H1 (cell line): ENCODE results near the gene OS9. TPM values are rescaled to one million over a fixed set of nuclear protein-coding genes. Genes with fewer than 3 reads are reported as not detected.

Source experiments
- CBX8 ChIP-seq: fragments of 300-800, 300-1000 bp; sonication (generic); IDR thresholded peaks from 2 replicates; pipeline ENCODE4 v1.7.1; 2016; ENCODE audit warnings: low read depth, low read length, borderline replicate concordance
- CHD2 ChIP-seq: IDR thresholded peaks from 2 replicates; pipeline ENCODE4 v1.6.1; 2012; ENCODE audit warnings: low read length, improper control_type of control experiment
- CREB1 ChIP-seq: IDR thresholded peaks from 2 replicates; pipeline ENCODE4 v1.6.1; 2012; ENCODE audit warnings: inconsistent platforms
- MAX ChIP-seq: IDR thresholded peaks from 2 replicates; pipeline ENCODE4 v1.6.1; 2012; ENCODE audit warnings: inconsistent platforms
- RNF2 ChIP-seq: fragments of 200-900, 300-1000 bp; sonication (generic); IDR thresholded peaks from 2 replicates; pipeline ENCODE4 v1.7.1; 2016; ENCODE audit warnings: borderline replicate concordance, low read depth, mild to moderate bottlenecking, antibody characterized with exemption, low read length; ENCODE audit not compliant: poor library complexity, severe bottlenecking; ENCODE audit errors: missing control alignments
- SIX5 ChIP-seq: IDR thresholded peaks from 2 replicates; pipeline ENCODE4 v1.6.1; 2011; ENCODE audit warnings: mild to moderate bottlenecking, low read depth, low read length
- TEAD4 ChIP-seq: IDR thresholded peaks from 2 replicates; pipeline ENCODE4 v1.6.1; 2012; ENCODE audit warnings: low read depth, low read length, inconsistent platforms, mixed read lengths
- polyA plus RNA-seq, 7 experiments: library from polyadenylated mRNA; depleted of rRNA in 3 of 7; stranded (reverse) in 5 of 7; unstranded in 2 of 7; fragments of >200 nt in 5 of 7; fragments of 200-250 nt in 2 of 7; gene quantifications; 1 replicate in 5 of 7; 2 replicates in 1 of 7; 4 replicates in 1 of 7; pipeline versions ENCODE4 v1.2.1 to v1.2.3, GENCODE V29; 2011 to 2013; ENCODE audit warnings: missing spikeins in 2 of 7, mixed read lengths in 2 of 7
- total RNA-seq: library from RNA; stranded (reverse); fragmentation: NEBNext Ultra II Directional; extraction: Animal tissue kit (Norgen Biotek cat#: 25700); gene quantifications from 2 replicates; pipeline ENCODE4 v1.2.1, GENCODE V29; 2021
- TF ChIP-seq, protein P1 (sequence below), 3 experiments: IDR thresholded peaks; 1 replicate in 2 of 3; 2 replicates in 1 of 3; pipeline versions ENCODE4 v1.5.1 to v1.6.1; 2011; ENCODE audit warnings: low read length in 3 of 3, mild to moderate bottlenecking in 3 of 3, inconsistent platforms in 2 of 3, low read depth in 1 of 3, moderate library complexity in 1 of 3; ENCODE audit not compliant: insufficient read depth in 1 of 3; ENCODE audit errors: control extremely low read depth in 1 of 3

Gene OS9
- total and polyA plus RNA-seq, 2 of the 8 experiments (the other 6 are each of a cell fraction or from before 2014, with no cell fraction given): 71.0 to 108 TPM

DNA sequence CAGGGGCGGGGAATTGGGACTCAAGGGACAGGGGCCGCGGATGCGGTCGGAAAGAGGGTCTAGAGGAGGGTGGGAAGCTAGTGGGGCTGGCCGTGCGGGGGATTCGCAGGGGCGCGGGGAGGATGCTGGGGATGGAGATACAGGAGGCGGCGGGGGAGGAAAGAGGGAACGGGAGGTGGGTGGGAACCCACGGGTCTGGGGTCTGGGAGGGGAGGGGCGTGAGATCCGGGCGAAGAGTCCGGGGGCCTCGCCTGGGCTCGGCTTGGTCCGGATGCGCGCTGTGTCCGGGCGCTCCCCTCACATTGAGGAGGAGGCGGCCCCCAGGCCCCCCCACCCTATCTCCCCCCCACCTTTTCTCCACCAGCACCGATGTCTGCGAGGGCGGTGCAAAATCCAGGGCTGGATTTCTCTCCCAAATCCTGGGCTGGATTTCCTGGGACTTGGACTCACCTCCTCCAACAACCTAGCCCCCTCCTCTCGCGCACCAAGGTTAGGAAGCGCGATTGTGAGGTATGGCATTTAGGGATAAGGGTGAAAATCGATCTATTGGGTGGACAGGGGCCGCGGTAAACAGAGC, 44.8 kb downstream of the OS9 start, which contains the start of gene AGAP2 (continued):
- TF ChIP-seq, protein P1, sequence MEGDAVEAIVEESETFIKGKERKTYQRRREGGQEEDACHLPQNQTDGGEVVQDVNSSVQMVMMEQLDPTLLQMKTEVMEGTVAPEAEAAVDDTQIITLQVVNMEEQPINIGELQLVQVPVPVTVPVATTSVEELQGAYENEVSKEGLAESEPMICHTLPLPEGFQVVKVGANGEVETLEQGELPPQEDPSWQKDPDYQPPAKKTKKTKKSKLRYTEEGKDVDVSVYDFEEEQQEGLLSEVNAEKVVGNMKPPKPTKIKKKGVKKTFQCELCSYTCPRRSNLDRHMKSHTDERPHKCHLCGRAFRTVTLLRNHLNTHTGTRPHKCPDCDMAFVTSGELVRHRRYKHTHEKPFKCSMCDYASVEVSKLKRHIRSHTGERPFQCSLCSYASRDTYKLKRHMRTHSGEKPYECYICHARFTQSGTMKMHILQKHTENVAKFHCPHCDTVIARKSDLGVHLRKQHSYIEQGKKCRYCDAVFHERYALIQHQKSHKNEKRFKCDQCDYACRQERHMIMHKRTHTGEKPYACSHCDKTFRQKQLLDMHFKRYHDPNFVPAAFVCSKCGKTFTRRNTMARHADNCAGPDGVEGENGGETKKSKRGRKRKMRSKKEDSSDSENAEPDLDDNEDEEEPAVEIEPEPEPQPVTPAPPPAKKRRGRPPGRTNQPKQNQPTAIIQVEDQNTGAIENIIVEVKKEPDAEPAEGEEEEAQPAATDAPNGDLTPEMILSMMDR (IDR thresholded peaks at IDR 0.05; ENCODE audit: control extremely low read depth in 1 of 3, insufficient read depth in 1 of 3, low read depth in 1 of 3, low read length in 3 of 3): no peak
- TF ChIP-seq CREB1 (peak; percentile 38; the same call in 1 of the 2 replicates), MAX (0 out of 2 replicates have a peak, but pooled peaks have one; percentile 17), CHD2 (peak; percentile 58; the same call in 1 of the 2 replicates), TEAD4 (peak; percentile 34; the same call in 1 of the 2 replicates), SIX5 (no peak), CBX8 (no peak), RNF2 (no peak)
